Central memory CD8-positive, alpha-beta T cell (primary cell): ENCODE results near the gene GDPD5.
A peak's percentile ranks its signal among the peaks of the same experiment; 100 is the strongest.

Experiments used
- ATAC-seq: fragments of 150-1000 bp; cut with Tn5 transposase; replicated peaks from 2 replicates; pipeline ENCODE4 v1.10.0; 2022; ENCODE audit warnings: mild to moderate bottlenecking, moderate FRiP score, moderate number of reproducible peaks; ENCODE audit not compliant: poor library complexity, severe bottlenecking; ENCODE audit errors: extremely low read depth
- DNase-seq, 2 donors: peaks; one replicate each; pipeline ENCODE4 v3.0.0; 2021; ENCODE audit warnings: low spot score in 2 of 2
- H3K27ac Mint-ChIP-seq: one replicate; pipeline ENCODE4 v1.8.0; 2022; ENCODE audit warnings: low read depth, mild to moderate bottlenecking, moderate library complexity, mixed read lengths
- H3K27me3 Mint-ChIP-seq: one replicate; pipeline ENCODE4 v1.8.0; 2022; ENCODE audit warnings: mixed read lengths
- H3K36me3 Mint-ChIP-seq: one replicate; pipeline ENCODE4 v1.8.0; 2022; ENCODE audit warnings: mild to moderate bottlenecking, moderate library complexity, mixed read lengths; ENCODE audit not compliant: insufficient read depth
- H3K4me1 Mint-ChIP-seq: one replicate; pipeline ENCODE4 v1.8.0; 2022; ENCODE audit warnings: mixed read lengths
- H3K4me3 Mint-ChIP-seq: one replicate; pipeline ENCODE4 v1.8.0; 2022; ENCODE audit warnings: mild to moderate bottlenecking, moderate library complexity, mixed read lengths
- H3K9me3 Mint-ChIP-seq: one replicate; pipeline ENCODE4 v1.8.0; 2022; ENCODE audit warnings: mixed read lengths

Gene GDPD5

GRCh38 chr11:75472081-75472732, 53.5 kb downstream of the GDPD5 start:
- no peaks in the 10 kb centered on the region for H3K9me3 Mint-ChIP-seq
- peaks cover 27% of the 10 kb centered on the region for H3K4me1 Mint-ChIP-seq
- peaks cover 6% of the 10 kb centered on the region for H3K36me3 Mint-ChIP-seq
- ATAC-seq (no peak), DNase-seq (no peak)
- H3K27me3 Mint-ChIP-seq = no peaks in the 10 kb centered on the region
- H3K4me3 Mint-ChIP-seq = no peak overlapping the region
- no peak overlapping the region for H3K27ac Mint-ChIP-seq

- DNase-seq (no peak), ATAC-seq (no peak)
- no peaks in the 10 kb centered on the region for H3K27me3 Mint-ChIP-seq
- no peaks in the 10 kb centered on the region for H3K9me3 Mint-ChIP-seq
- peaks cover 6% of the 10 kb centered on the region for H3K36me3 Mint-ChIP-seq
- peaks cover 26% of the 10 kb centered on the region for H3K4me1 Mint-ChIP-seq
- no peak overlapping the region for H3K4me3 Mint-ChIP-seq
- no peak overlapping the region for H3K27ac Mint-ChIP-seq
Observed at GRCh38 chr11:75471176-75471973, 54.4 kb downstream of the GDPD5 start.

GRCh38 chr11:75470476-75471080, 55.2 kb downstream of the GDPD5 start:
- ATAC-seq = no peak

GRCh38 chr11:75469785-75470405, 55.8 kb downstream of the GDPD5 start:
- no peak overlapping the region for H3K4me3 Mint-ChIP-seq
- H3K36me3 Mint-ChIP-seq = peaks cover 4% of the 10 kb centered on the region
- no peak for ATAC-seq
- peaks cover 21% of the 10 kb centered on the region for H3K4me1 Mint-ChIP-seq
- no peaks in the 10 kb centered on the region for H3K27me3 Mint-ChIP-seq
- H3K27ac Mint-ChIP-seq = peak overlapping the region; percentile 35
- no peaks in the 10 kb centered on the region for H3K9me3 Mint-ChIP-seq
- DNase-seq = no peak

More at GRCh38 chr11:75470476-75471080, 55.2 kb downstream of the GDPD5 start:
- DNase-seq = no peak
- no peak overlapping the region for H3K27ac Mint-ChIP-seq
- H3K9me3 Mint-ChIP-seq = no peaks in the 10 kb centered on the region
- H3K27me3 Mint-ChIP-seq = no peaks in the 10 kb centered on the region
- peaks cover 5% of the 10 kb centered on the region for H3K36me3 Mint-ChIP-seq
- H3K4me1 Mint-ChIP-seq = peaks cover 21% of the 10 kb centered on the region
- no peak overlapping the region for H3K4me3 Mint-ChIP-seq

GRCh38 chr11:75468534-75469340, 57.0 kb downstream of the GDPD5 start:
- Mint-ChIP-seq H3K36me3 (peaks cover 4% of the 10 kb centered on the region), H3K4me1 (peaks cover 16% of the 10 kb centered on the region), H3K9me3 (no peaks in the 10 kb centered on the region), H3K4me3 (no peak overlapping the region), H3K27ac (peak overlapping the region; percentile 54), H3K27me3 (no peaks in the 10 kb centered on the region)
- DNase-seq (no peak), ATAC-seq (no peak)

- H3K27me3 Mint-ChIP-seq = no peaks in the 10 kb centered on the region
- DNase-seq (no peak), ATAC-seq (no peak)
- H3K36me3 Mint-ChIP-seq = peaks cover 3% of the 10 kb centered on the region
- H3K9me3 Mint-ChIP-seq = no peaks in the 10 kb centered on the region
- no peak overlapping the region for H3K27ac Mint-ChIP-seq
- H3K4me3 Mint-ChIP-seq = no peak overlapping the region
- H3K4me1 Mint-ChIP-seq = peaks cover 16% of the 10 kb centered on the region
Observed at GRCh38 chr11:75467881-75468280, 57.9 kb downstream of the GDPD5 start.

- H3K4me3 Mint-ChIP-seq = no peak overlapping the region
- H3K27ac Mint-ChIP-seq = no peak overlapping the region
- peaks cover 3% of the 10 kb centered on the region for H3K36me3 Mint-ChIP-seq
- no peaks in the 10 kb centered on the region for H3K27me3 Mint-ChIP-seq
- no peak for DNase-seq
- ATAC-seq = no peak
- H3K4me1 Mint-ChIP-seq = peaks cover 16% of the 10 kb centered on the region
- H3K9me3 Mint-ChIP-seq = no peaks in the 10 kb centered on the region
Observed at GRCh38 chr11:75467311-75467710, 58.4 kb downstream of the GDPD5 start.

GRCh38 chr11:75465701-75466531, 59.8 kb downstream of the GDPD5 start:
- Mint-ChIP-seq H3K9me3 (no peaks in the 10 kb centered on the region), H3K36me3 (peaks cover 4% of the 10 kb centered on the region), H3K4me1 (peaks cover 16% of the 10 kb centered on the region), H3K27me3 (no peaks in the 10 kb centered on the region), H3K27ac (peak overlapping the region; percentile 65), H3K4me3 (no peak overlapping the region)
- no peak for ATAC-seq
- no peak for DNase-seq

- ATAC-seq = no peak
Observed at GRCh38 chr11:75463106-75463774, 62.5 kb downstream of the GDPD5 start.

GRCh38 chr11:75462117-75462653, 63.6 kb downstream of the GDPD5 start:
- no peak overlapping the region for H3K4me3 Mint-ChIP-seq

More at GRCh38 chr11:75463106-75463774, 62.5 kb downstream of the GDPD5 start:
- Mint-ChIP-seq H3K27ac (no peak overlapping the region), H3K4me1 (peaks cover 16% of the 10 kb centered on the region), H3K36me3 (peaks cover 3% of the 10 kb centered on the region), H3K9me3 (no peaks in the 10 kb centered on the region), H3K4me3 (no peak overlapping the region), H3K27me3 (no peaks in the 10 kb centered on the region)
- no peak for DNase-seq

GRCh38 chr11:75461151-75461550, 64.6 kb downstream of the GDPD5 start:
- peaks cover 3% of the 10 kb centered on the region for H3K36me3 Mint-ChIP-seq
- no peak for ATAC-seq
- DNase-seq = no peak
- H3K4me3 Mint-ChIP-seq = no peak overlapping the region
- H3K9me3 Mint-ChIP-seq = no peaks in the 10 kb centered on the region
- H3K27me3 Mint-ChIP-seq = no peaks in the 10 kb centered on the region
- H3K4me1 Mint-ChIP-seq = peaks cover 10% of the 10 kb centered on the region
- H3K27ac Mint-ChIP-seq = no peak overlapping the region

More at GRCh38 chr11:75462117-75462653, 63.6 kb downstream of the GDPD5 start:
- ATAC-seq (no peak), DNase-seq (no peak)
- Mint-ChIP-seq H3K27ac (no peak overlapping the region), H3K9me3 (no peaks in the 10 kb centered on the region), H3K27me3 (no peaks in the 10 kb centered on the region), H3K36me3 (peaks cover 3% of the 10 kb centered on the region), H3K4me1 (peaks cover 16% of the 10 kb centered on the region)
